ENCODE data around the gene C1QC.
"Not testable (repeated sequence)": the region's sequence is repeated elsewhere in the genome, so short reads cannot be mapped to it uniquely, and the experiment has no call there.

The C1QC gene

GRCh38 chr1:22651941-22652856, 8.8 kb downstream of the C1QC start:
- no peak for DNase-seq (ENCODE audit: low spot score)

GRCh38 chr1:22652881-22653316, 9.5 kb downstream of the C1QC start, which contains the start of gene C1QB:
Gene C1QB, plus strand, starts transcription at chr1:22653236. Its CDS starts 6,227 bp downstream, at chr1:22659463.
- peak; percentile 69 for DNase-seq (ENCODE audit: low spot score)

GRCh38 chr1:22654692-22655091, 11.3 kb downstream of the C1QC start:
- no peak for DNase-seq (ENCODE audit: low spot score)

GRCh38 chr1:22658385-22659163, 15.1 kb downstream of the C1QC start:
- DNase-seq (ENCODE audit: low spot score), result no peak

- DNase-seq (ENCODE audit: low spot score), result no peak
These were observed 17.3 kb downstream of the C1QC start for GRCh38 chr1:22660716-22661241.

- no peak for DNase-seq (ENCODE audit: low spot score)
These were observed 18.4 kb downstream of the C1QC start for GRCh38 chr1:22661880-22662279.

GRCh38 chr1:22662318-22662717, 18.9 kb downstream of the C1QC start:
- peak; percentile 69 for DNase-seq (ENCODE audit: low spot score)

GRCh38 chr1:22662986-22663408, 19.6 kb downstream of the C1QC start:
- no peak for DNase-seq (ENCODE audit: low spot score)

- DNase-seq (ENCODE audit: low spot score), result no peak
These were observed 22.3 kb downstream of the C1QC start for GRCh38 chr1:22665752-22666151.

- DNase-seq (ENCODE audit: low spot score), result no peak
These were observed 23.0 kb downstream of the C1QC start for GRCh38 chr1:22666412-22666811.

GRCh38 chr1:22668840-22669239, 25.4 kb downstream of the C1QC start:
- not testable (repeated sequence) for DNase-seq (ENCODE audit: low spot score)

- DNase-seq (ENCODE audit: low spot score), result no peak
These were observed 27.0 kb downstream of the C1QC start for GRCh38 chr1:22670352-22670975.

- no peak for DNase-seq (ENCODE audit: low spot score)
These were observed 28.6 kb downstream of the C1QC start for GRCh38 chr1:22671999-22672398.

GRCh38 chr1:22673486-22674409, 30.3 kb downstream of the C1QC start:
- peak; percentile 54 for DNase-seq (ENCODE audit: low spot score)

GRCh38 chr1:22674410-22674749, 30.9 kb downstream of the C1QC start:
- no peak for DNase-seq (ENCODE audit: low spot score)

GRCh38 chr1:22676151-22676550, 32.7 kb downstream of the C1QC start:
- DNase-seq (ENCODE audit: low spot score), result not testable (repeated sequence)

GRCh38 chr1:22676916-22677583, 33.6 kb downstream of the C1QC start:
- DNase-seq (ENCODE audit: low spot score), result no peak

- DNase-seq (ENCODE audit: low spot score), result no peak
These were observed 34.8 kb downstream of the C1QC start for GRCh38 chr1:22677931-22678896.

- no peak for DNase-seq (ENCODE audit: low spot score)
These were observed 37.3 kb downstream of the C1QC start for GRCh38 chr1:22680726-22681125.
